H1 (cell line): ENCODE results near the gene MROH2A. TPM values are rescaled to one million over a fixed set of nuclear protein-coding genes. Genes with fewer than 3 reads are reported as not detected.

Experiments
- NANOG ChIP-seq: IDR thresholded peaks from 2 replicates; pipeline ENCODE4 v1.6.1; 2011; ENCODE audit warnings: low read length, low read depth, mild to moderate bottlenecking, inconsistent platforms; ENCODE audit not compliant: insufficient read depth, poor library complexity, severe bottlenecking
- SRF ChIP-seq: IDR thresholded peaks from 2 replicates; pipeline ENCODE4 v1.6.1; 2011; ENCODE audit warnings: mild to moderate bottlenecking, low read depth, low read length, moderate library complexity
- polyA plus RNA-seq, 7 experiments: library from polyadenylated mRNA; depleted of rRNA in 3 of 7; stranded (reverse) in 5 of 7; unstranded in 2 of 7; fragments of >200 nt in 5 of 7; fragments of 200-250 nt in 2 of 7; gene quantifications; 1 replicate in 5 of 7; 2 replicates in 1 of 7; 4 replicates in 1 of 7; pipeline versions ENCODE4 v1.2.1 to v1.2.3, GENCODE V29; 2011 to 2013; ENCODE audit warnings: missing spikeins in 2 of 7, mixed read lengths in 2 of 7
- total RNA-seq: library from RNA; stranded (reverse); fragmentation: NEBNext Ultra II Directional; extraction: Animal tissue kit (Norgen Biotek cat#: 25700); gene quantifications from 2 replicates; pipeline ENCODE4 v1.2.1, GENCODE V29; 2021

The MROH2A gene
- total and polyA plus RNA-seq, 2 of the 8 experiments (the other 6 are each of a cell fraction or from before 2014, with no cell fraction given), result not detected

- TF ChIP-seq SRF, result no peak
- TF ChIP-seq NANOG, result no peak
Observed at GRCh38 chr2:233802132-233802815, 24.1 kb downstream of the MROH2A start (continued).
